GM18951 (cell line): ENCODE data around the gene BBS9.
"Not testable (repeated sequence)": the region's sequence is repeated elsewhere in the genome, so short reads cannot be mapped to it uniquely, and the experiment has no call there.

Experiments
- POLR2A ChIP-seq: IDR thresholded peaks from 4 replicates; pipeline ENCODE4 v1.6.1; 2011; ENCODE audit warnings: mild to moderate bottlenecking; ENCODE audit not compliant: insufficient read length, insufficient read depth; ENCODE audit errors: extremely low read depth
- in situ Hi-C: fragments of 300-500 bp; cut with MboI; formaldehyde crosslinking; loops from one replicate; pipeline ENCODE4 v1.12.0; 2022; ENCODE audit warnings: low sequenced_read_pairs, mixed read lengths, inconsistent platforms; ENCODE audit not compliant: unreplicated experiment

Gene BBS9

DNA sequence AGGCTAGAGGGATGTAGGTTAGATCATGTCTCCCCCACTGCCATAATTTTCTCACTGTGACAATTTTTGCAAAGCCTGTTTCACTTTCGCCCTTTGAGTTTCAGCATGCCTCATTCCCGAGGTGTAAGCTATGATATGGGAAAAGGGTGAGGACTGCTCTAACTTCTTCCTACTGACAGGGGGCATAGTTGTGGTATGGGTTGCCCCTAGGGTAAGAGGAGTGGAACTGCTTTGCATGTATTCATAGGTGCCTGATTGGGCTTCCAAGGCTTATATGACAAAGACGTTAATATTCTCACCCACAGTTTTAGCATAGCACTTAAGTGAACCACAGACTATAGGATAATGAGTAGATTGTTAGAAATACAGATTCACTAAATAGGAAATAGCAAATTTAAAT, 148.7 kb downstream of the BBS9 start:
- TF ChIP-seq POLR2A = no peak
- in situ Hi-C loops = no loop called here

DNA sequence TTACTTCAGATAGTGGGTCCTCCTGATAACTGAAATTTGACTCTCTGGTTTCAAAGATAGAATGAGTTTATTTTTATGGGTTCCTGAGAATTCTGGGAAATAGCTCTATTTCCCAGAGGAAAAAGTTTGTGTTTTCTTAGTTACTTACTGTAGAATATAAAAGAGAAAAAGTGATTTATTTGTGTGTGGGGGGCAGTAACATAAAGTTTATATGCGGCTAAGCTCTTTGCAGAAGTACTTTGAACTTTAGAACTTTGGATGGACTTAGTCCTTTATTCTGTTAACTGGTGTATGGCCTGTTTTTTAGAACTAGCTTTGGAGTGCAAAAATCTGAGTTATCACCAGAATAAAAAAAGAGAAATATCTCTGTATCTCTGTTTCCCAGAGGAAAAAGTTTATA, 157.1 kb downstream of the BBS9 start:
- in situ Hi-C loops = no loop called here

DNA sequence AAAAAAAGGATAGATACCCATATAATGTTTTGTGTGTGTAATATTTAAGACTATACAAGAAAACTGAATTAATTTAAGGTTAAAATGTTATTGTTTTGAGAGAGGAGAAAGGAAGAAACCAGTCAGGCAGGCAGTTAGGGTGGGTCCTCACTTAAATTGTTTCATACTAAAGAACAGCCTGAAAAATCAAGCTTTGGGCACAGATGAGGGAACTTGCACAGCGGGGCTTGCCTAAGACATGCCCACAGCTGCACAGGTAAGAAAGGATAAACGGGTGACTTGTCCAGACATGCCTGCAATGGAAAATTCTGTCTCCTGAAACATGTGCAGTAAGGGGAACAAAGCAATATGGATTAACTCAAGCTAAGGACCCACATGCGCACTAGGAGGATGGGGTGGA, 158.4 kb downstream of the BBS9 start:
- TF ChIP-seq POLR2A = no peak
- in situ Hi-C loops = no loop called here

More for the DNA sequence above, 157.1 kb downstream of the BBS9 start:
- TF ChIP-seq POLR2A = no peak

- TF ChIP-seq POLR2A = no peak
- in situ Hi-C loops = no loop called here
Observed at GRCh38 chr7:33298848-33299247, 169.5 kb downstream of the BBS9 start.

DNA sequence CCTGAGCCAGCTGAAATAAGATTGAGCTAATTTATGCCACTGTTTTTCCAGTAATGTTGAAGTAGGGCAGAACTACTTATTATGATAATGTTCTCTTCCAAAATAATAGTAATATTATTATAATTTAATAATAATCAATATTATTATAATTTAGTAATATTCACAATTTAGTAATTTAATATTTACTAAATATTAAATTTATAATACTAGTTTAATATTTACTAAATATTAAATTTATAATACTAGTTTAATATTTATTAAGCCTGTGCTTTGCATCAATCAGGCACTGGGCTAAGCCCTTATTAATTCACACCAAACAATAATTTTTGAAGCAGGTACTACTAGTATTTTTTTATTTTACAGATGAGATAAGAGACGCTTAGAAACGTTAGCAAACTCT, 170.1 kb downstream of the BBS9 start:
- in situ Hi-C loops = no loop called here
- TF ChIP-seq POLR2A = no peak

DNA sequence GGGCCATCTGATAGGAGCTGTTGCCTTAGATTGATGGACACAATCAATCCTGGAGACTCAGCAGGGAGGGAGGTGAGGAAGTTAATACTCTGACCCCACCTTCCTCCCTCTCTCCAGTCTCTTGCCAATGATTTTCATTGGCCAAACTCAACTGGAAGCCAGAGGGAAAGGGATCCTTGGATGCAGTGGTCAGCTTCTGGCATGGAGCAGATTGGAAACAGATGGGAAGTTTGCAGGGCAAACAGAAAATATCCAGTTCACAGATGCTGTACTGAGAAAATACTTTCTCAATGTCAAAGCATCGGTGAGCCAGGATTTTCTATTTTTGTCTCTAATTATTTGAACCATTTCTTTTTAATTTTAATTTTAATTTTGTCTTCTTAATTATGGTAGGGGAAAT, 170.8 kb downstream of the BBS9 start:
- in situ Hi-C loops = no loop called here
- no peak for TF ChIP-seq POLR2A

DNA sequence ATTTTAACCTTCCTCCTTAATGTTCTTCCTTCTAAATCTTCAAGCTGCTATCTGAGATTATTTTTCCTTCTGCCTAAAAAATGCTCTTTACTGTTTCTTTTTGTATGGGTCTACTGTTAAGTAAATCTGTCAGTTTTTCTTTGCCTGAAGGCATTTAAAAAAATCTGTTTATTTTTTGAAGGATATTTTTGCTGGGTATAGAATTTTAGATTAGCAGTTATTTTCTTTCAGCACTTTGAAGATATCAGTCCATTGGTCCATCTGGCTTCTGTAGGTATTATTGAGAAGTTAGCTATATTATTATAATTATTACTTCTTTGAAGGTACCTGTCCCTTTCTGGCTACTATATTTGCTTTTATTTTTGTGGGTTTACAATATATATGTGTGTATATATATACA, 171.4 kb downstream of the BBS9 start:
- no peak for TF ChIP-seq POLR2A
- in situ Hi-C loops = no loop called here

GRCh38 chr7:33303978-33304557, 174.7 kb downstream of the BBS9 start:
- in situ Hi-C loops = not testable (repeated sequence)

DNA sequence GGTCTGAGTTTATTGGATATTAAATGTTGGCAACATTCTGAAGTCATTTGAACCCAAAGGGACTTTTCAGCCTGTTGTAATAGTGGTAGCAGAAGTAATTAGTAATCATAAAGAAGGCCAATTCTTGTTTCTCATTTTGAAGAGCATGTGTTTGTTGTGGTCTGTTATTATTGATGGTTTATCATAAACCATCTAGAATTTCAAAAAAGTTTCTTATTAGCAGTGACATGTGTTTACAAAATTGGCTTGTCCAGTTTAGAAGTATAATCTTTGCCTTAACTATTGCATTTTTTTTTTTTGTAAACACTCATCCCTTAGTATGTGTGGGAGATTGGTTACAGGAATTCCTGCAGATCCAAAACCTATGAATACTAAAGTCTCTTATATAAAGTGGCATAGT, 177.8 kb downstream of the BBS9 start:
- no peak for TF ChIP-seq POLR2A
- in situ Hi-C loops = no loop called here

DNA sequence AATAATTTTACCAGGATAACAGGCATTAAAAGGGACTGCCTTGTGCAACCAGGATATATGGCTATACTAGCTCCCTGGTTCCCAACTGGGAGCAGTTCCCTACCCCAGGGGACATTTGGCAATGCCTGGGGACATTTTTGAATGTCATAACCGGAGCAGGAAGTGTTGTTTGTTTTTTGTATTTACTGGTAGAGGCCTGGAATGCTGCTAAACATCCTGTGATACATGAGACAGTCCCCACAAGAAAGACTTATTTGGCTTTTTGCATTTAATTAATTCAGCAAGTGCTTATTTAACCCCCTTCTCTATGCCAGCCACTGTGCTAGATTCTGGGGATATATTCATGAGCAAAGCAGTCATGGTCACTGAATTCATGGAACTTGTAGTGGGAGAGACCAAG, 181.2 kb downstream of the BBS9 start:
- in situ Hi-C loops = no loop called here
- TF ChIP-seq POLR2A = no peak

GRCh38 chr7:33325754-33326484, 196.6 kb downstream of the BBS9 start:
- TF ChIP-seq POLR2A = no peak
- in situ Hi-C loops = no loop called here

DNA sequence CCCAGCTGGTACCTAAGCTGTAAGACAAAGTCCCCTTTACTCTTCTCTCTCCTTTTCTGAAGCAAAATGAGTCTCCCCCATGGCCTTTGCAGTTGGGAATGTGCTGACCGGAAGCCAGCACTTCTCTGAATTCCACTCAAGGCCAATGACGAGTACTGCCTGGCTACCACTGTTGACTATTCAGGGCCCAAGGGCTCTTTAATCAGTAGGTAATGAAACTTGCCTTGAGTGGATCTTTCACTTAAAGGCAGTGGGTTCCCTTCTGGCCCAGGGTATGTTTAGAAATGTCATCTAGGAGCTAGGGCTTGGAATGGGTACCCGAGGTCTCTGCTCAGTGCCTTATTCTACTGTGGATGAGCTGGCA, 197.1 kb downstream of the BBS9 start:
- in situ Hi-C loops = no loop called here
- TF ChIP-seq POLR2A = no peak

DNA sequence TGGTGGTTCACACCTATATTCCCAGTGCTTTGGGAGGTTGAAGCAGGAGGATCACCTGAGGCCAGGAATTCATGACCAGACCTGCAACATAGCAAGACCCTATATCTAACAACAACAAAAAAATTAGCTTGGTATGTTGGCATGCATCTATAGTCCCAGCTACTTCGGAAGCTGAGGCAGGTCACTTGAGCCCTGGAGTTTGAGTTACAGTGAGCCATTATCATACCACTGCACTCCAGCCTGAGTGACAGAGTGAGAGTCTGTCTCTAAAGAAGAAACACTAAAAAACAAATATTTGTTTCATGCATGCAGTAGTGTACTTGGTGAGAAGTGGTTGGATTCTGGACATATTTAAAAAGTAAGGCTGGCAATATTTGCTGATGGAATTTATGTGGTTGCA, 198.1 kb downstream of the BBS9 start:
- no peak for TF ChIP-seq POLR2A
- in situ Hi-C loops = no loop called here

DNA sequence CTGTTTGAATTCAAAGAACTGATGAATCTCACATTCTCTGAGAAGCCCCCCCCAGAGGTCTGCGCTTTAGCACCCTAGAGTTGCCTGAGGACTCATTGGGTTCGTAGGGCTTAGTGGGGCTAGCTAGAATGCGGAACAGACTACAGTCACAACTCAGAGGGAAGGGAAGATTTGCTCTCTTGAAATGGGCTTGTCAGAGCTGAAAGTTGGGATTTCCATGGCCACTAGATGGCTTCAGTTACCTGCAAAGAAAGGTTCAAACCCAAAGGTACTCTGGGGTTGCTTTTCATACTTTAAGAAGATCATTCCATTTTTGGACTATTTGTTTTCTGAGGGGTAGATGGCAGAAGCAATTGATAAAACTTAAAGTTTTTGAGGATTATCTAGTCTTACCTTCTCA, 205.0 kb downstream of the BBS9 start:
- in situ Hi-C loops = no loop called here
- TF ChIP-seq POLR2A = no peak

- TF ChIP-seq POLR2A = no peak
- in situ Hi-C loops = no loop called here
Observed at GRCh38 chr7:33336820-33337219, 207.5 kb downstream of the BBS9 start.
